ENCODE data around the gene ZNF516. TPM values are rescaled to one million over a fixed set of nuclear protein-coding genes. Genes with fewer than 3 reads are reported as not detected.

ZNF516 gene
- total and polyA plus RNA-seq, 4 donors = 2.5 to 12.2 (median 7.6) TPM

DNA sequence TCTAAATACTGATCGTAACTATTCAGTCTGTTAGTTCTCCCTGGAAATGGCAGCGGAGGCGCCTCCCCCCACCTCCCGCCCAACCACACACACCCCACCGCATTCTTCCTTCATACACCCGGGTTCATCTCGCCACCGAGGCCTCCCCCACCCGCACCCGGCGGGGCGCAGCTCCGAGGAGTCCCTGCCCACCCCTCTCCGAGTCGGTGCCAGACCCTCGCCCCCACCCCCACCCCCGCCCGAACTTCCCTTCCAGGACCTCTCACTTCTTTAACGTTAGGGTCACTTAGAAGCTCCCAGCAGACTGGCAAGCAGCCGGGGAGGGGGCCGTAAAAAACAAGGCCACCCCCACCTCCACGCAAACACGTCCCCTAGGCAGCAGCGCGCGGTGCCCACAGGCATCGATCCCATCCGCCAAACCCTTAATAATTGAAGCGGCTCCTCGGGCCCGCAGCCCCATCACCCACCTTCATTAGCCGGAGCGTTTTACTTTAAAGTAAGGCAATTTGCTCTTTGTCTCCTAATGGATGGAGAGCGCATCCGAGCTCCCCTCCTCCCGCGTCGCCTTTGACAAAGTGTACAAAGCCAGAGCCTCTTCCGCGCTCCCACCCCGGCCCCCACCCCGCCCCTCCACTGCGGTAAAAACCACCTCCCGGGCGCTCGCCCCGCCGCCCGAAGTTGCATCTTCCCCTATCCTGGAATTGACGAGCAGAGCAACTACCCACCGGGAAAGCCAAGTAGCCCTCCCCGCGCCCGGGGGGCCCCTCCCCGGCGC lies 624 bp downstream of the ZNF516 start:
- under 1% methylated on average over 56 of the region's 56 CpGs for WGBS
- Histone ChIP-seq H3K36me3 (ENCODE audit: control insufficient read depth in 4 of 4, insufficient read depth in 3 of 4, low read depth in 1 of 4, low read length in 3 of 4) (no peaks in the 10 kb centered on the region), H3K27ac (ENCODE audit: low read depth in 1 of 2, low read length in 2 of 2) (peak overlapping the region; percentile 86 to 93), H3K27me3 (ENCODE audit: control insufficient read depth in 4 of 4, insufficient read depth in 4 of 4, low read length in 3 of 4) (no peaks in the 10 kb centered on the region), H3K9ac (ENCODE audit: low read depth in 1 of 2, low read length in 2 of 2) (peak overlapping the region in 1 of 2 donors; percentile 85), H3K9me3 (ENCODE audit: control insufficient read depth in 4 of 4, low read length in 3 of 4) (no peaks in the 10 kb centered on the region), H3K4me1 (ENCODE audit: control insufficient read depth in 4 of 4, insufficient read depth in 4 of 4, low read length in 3 of 4) (peaks cover 0 to 36% (median 24%) of the 10 kb centered on the region in 4 donors), H3K4me3 (ENCODE audit: low read depth in 1 of 3, low read length in 3 of 3) (peak overlapping the region; percentile 55 to 97 (median 67))
- TF ChIP-seq ATF3 (IDR thresholded peaks at IDR 0.05) (no peak), MAX (IDR thresholded peaks at IDR 0.05) (no peak), NR2F2 (IDR thresholded peaks at IDR 0.05) (no peak), YY1 (IDR thresholded peaks at IDR 0.05) (peak; percentile 14), ZBTB33 (IDR thresholded peaks at IDR 0.05) (no peak)
- DNase-seq (ENCODE audit: low spot score) = peak; percentile 53

DNA sequence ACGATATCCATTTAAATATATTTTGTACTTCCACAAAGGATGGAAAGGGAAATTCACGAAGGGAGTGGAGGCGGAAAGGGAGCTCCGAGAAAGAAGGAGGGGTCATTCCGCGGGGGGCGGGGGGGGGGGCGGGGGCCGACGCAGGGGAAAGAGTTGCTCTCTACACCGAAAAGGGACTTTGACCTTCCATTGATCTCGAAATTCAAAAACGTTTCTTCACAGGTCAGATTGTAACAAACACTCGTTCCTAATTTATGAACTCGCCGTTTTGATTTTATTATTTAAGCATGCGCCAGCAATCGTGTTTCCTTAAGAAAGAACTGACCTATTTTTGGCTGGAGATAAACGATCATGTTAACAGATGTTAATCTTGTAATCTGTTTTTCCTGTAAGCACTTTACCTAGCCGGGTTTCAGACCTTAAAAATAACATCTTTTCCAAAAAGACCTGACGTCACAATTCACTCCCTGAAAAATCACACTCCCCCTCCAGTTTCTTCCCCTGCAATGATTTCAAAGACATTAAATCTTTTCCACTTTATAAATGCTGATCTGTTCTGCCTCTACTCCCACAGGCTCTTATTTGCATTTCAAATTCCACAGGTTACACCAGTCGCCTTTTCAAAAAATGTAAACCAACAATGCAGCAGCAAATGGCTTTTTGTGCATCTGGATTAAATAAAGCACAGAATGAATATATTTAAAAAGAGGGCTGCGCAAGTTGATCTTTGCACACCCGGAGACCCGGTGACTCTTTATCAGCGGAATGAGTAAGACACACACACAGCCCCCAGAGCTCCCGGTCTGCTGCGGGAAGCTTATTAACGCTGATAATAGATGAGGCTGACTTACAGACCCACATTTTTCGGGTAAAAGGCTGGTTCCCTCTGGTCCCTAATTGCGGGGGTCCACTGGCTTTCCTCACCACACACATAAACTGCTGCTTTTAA lies 1.6 kb downstream of the ZNF516 start:
- TF ChIP-seq MAX (IDR thresholded peaks at IDR 0.05) (no peak), FOXA2 (IDR thresholded peaks at IDR 0.05) (no peak), ATF3 (IDR thresholded peaks at IDR 0.05) (no peak), JUND (IDR thresholded peaks at IDR 0.05) (no peak), RAD21 (IDR thresholded peaks at IDR 0.05) (no peak), ZBTB33 (IDR thresholded peaks at IDR 0.05) (peak; percentile 5), NR2F2 (IDR thresholded peaks at IDR 0.05) (peak; percentile 6), TAF1 (conservative IDR thresholded peaks at IDR 0.05) (peak; percentile 61), EGR1 (IDR thresholded peaks at IDR 0.05; ENCODE audit: low read depth in 2 of 2) (no peak), SP1 (IDR thresholded peaks at IDR 0.05) (no peak), RXRA (IDR thresholded peaks at IDR 0.05) (no peak), HNF4G (IDR thresholded peaks at IDR 0.05) (no peak), YY1 (IDR thresholded peaks at IDR 0.05) (peak; percentile 39), GABPA (IDR thresholded peaks at IDR 0.05 in 1 of 2, conservative IDR thresholded peaks at IDR 0.05 in 1 of 2) (peak in 1 of 2 donors; percentile 30), FOXA1 (IDR thresholded peaks at IDR 0.05) (no peak), HNF4A (conservative IDR thresholded peaks at IDR 0.05) (peak; percentile 45 to 75)
- TF ChIP-seq, protein P1, sequence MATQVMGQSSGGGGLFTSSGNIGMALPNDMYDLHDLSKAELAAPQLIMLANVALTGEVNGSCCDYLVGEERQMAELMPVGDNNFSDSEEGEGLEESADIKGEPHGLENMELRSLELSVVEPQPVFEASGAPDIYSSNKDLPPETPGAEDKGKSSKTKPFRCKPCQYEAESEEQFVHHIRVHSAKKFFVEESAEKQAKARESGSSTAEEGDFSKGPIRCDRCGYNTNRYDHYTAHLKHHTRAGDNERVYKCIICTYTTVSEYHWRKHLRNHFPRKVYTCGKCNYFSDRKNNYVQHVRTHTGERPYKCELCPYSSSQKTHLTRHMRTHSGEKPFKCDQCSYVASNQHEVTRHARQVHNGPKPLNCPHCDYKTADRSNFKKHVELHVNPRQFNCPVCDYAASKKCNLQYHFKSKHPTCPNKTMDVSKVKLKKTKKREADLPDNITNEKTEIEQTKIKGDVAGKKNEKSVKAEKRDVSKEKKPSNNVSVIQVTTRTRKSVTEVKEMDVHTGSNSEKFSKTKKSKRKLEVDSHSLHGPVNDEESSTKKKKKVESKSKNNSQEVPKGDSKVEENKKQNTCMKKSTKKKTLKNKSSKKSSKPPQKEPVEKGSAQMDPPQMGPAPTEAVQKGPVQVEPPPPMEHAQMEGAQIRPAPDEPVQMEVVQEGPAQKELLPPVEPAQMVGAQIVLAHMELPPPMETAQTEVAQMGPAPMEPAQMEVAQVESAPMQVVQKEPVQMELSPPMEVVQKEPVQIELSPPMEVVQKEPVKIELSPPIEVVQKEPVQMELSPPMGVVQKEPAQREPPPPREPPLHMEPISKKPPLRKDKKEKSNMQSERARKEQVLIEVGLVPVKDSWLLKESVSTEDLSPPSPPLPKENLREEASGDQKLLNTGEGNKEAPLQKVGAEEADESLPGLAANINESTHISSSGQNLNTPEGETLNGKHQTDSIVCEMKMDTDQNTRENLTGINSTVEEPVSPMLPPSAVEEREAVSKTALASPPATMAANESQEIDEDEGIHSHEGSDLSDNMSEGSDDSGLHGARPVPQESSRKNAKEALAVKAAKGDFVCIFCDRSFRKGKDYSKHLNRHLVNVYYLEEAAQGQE (IDR thresholded peaks at IDR 0.05) = no peak
- TF ChIP-seq, protein P2, sequence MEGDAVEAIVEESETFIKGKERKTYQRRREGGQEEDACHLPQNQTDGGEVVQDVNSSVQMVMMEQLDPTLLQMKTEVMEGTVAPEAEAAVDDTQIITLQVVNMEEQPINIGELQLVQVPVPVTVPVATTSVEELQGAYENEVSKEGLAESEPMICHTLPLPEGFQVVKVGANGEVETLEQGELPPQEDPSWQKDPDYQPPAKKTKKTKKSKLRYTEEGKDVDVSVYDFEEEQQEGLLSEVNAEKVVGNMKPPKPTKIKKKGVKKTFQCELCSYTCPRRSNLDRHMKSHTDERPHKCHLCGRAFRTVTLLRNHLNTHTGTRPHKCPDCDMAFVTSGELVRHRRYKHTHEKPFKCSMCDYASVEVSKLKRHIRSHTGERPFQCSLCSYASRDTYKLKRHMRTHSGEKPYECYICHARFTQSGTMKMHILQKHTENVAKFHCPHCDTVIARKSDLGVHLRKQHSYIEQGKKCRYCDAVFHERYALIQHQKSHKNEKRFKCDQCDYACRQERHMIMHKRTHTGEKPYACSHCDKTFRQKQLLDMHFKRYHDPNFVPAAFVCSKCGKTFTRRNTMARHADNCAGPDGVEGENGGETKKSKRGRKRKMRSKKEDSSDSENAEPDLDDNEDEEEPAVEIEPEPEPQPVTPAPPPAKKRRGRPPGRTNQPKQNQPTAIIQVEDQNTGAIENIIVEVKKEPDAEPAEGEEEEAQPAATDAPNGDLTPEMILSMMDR (IDR thresholded peaks at IDR 0.05; ENCODE audit: low read depth, low read length, missing input control) = no peak
- peaks cover 0 to 37% (median 27%) of the 10 kb centered on the region in 4 donors for H3K4me1 ChIP-seq (ENCODE audit: control insufficient read depth in 4 of 4, insufficient read depth in 4 of 4, low read length in 3 of 4)
- peak overlapping the region; percentile 86 to 93 for H3K27ac ChIP-seq (ENCODE audit: low read depth in 1 of 2, low read length in 2 of 2)
- under 1% methylated on average over 31 of the region's 31 CpGs for WGBS
- H3K36me3 ChIP-seq (ENCODE audit: control insufficient read depth in 4 of 4, insufficient read depth in 3 of 4, low read depth in 1 of 4, low read length in 3 of 4) = no peaks in the 10 kb centered on the region
- peak overlapping the region; percentile 85 to 87 for H3K9ac ChIP-seq (ENCODE audit: low read depth in 1 of 2, low read length in 2 of 2)
- H3K27me3 ChIP-seq (ENCODE audit: control insufficient read depth in 4 of 4, insufficient read depth in 4 of 4, low read length in 3 of 4) = no peaks in the 10 kb centered on the region
- H3K9me3 ChIP-seq (ENCODE audit: control insufficient read depth in 4 of 4, low read length in 3 of 4) = no peaks in the 10 kb centered on the region
- H3K4me3 ChIP-seq (ENCODE audit: low read depth in 1 of 3, low read length in 3 of 3) = peak overlapping the region; percentile 67 to 97 (median 79)
- DNase-seq (ENCODE audit: low spot score) = peak; percentile 74

All from liver (tissue), 9 donors.